Measurements from ENCODE around the gene CTCF. TPM values are rescaled to one million over a fixed set of nuclear protein-coding genes. Genes with fewer than 3 reads are reported as not detected.

The CTCF gene
- total and polyA plus RNA-seq, 2 donors (not counting 3 experiments of a cell fraction or from before 2014, with no cell fraction given) = 20.7 to 40.0 TPM

GRCh38 chr16:67538666-67539101, 23.6 kb upstream of the CTCF start:
- Histone ChIP-seq H3K9me3 (replicated peaks; ENCODE audit: control insufficient read depth, insufficient read depth, low read length) (no peaks in the 10 kb centered on the region), H3K36me3 (ENCODE audit: control insufficient read depth in 2 of 2, extremely low read depth in 1 of 2, insufficient read depth in 2 of 2, low read length in 2 of 2) (peaks cover 12 to 42% of the 10 kb centered on the region in 2 experiments), H4K20me1 (replicated peaks; ENCODE audit: control insufficient read depth, extremely low read depth, insufficient read depth, low read length) (peaks cover 3% of the 10 kb centered on the region), H3K4me3 (replicated peaks in 1 of 3; ENCODE audit: insufficient read depth in 1 of 3, low read depth in 1 of 3, low read length in 3 of 3) (peak overlapping the region; percentile 36 to 89 (median 88)), H3K9me1 (replicated peaks; ENCODE audit: control insufficient read depth, extremely low read depth, insufficient read depth, low read length) (no peaks in the 10 kb centered on the region), H3K27ac (ENCODE audit: insufficient read depth, low read depth, low read length) (peak overlapping the region; percentile 63), H3K79me2 (ENCODE audit: control insufficient read depth, insufficient read depth, low read length) (peaks cover 44% of the 10 kb centered on the region), H3K27me3 (ENCODE audit: control insufficient read depth in 2 of 2, insufficient read depth in 2 of 2, low read length in 2 of 2) (no peaks in the 10 kb centered on the region), H3K4me1 (ENCODE audit: control insufficient read depth, extremely low read depth, insufficient read depth, low read length) (peaks cover 24% of the 10 kb centered on the region), H3K4me2 (ENCODE audit: insufficient read depth, low read length) (peak overlapping the region; percentile 69), H2AFZ (ENCODE audit: low read depth, low read length) (no peak overlapping the region), H3K9ac (replicated peaks; ENCODE audit: extremely low read depth, insufficient read depth, low read length) (peak overlapping the region; percentile 96)
- TF ChIP-seq MYC (IDR thresholded peaks at IDR 0.05; ENCODE audit: low read depth, low read length) = no peak
- TF ChIP-seq POLR2A (IDR thresholded peaks at IDR 0.05; ENCODE audit: low read depth, low read length) = no peak
- TF ChIP-seq, protein P1, sequence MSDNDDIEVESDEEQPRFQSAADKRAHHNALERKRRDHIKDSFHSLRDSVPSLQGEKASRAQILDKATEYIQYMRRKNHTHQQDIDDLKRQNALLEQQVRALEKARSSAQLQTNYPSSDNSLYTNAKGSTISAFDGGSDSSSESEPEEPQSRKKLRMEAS (IDR thresholded peaks at IDR 0.05; ENCODE audit: insufficient read depth, insufficient read length) = no peak
- TF ChIP-seq JUN (IDR thresholded peaks at IDR 0.05; ENCODE audit: borderline replicate concordance, insufficient read depth, insufficient read length, low read depth) = no peak
- TF ChIP-seq FOS (IDR thresholded peaks at IDR 0.05; ENCODE audit: borderline replicate concordance, insufficient read depth, low read length) = no peak
- TF ChIP-seq GATA2 (IDR thresholded peaks at IDR 0.05; ENCODE audit: insufficient read depth, insufficient read length, low read depth, low read length) = no peak
- TF ChIP-seq CTCF (IDR thresholded peaks at IDR 0.05; ENCODE audit: extremely low read depth in 1 of 2, insufficient read depth in 1 of 2, low read depth in 1 of 2, low read length in 2 of 2) = no peak
- TF ChIP-seq EZH2 (IDR thresholded peaks at IDR 0.05; ENCODE audit: borderline replicate concordance, low read depth, low read length, severe bottlenecking) = no peak
- TF ChIP-seq POLR2AphosphoS5 (IDR thresholded peaks at IDR 0.05; ENCODE audit: insufficient read depth, low read depth, low read length) = no peak
- CTCF ChIA-PET = interaction anchor here (1.0 to 14.4 kb wide), 4 partner anchors 9 to 33 kb away, joined by 3 to 246 read pairs (median 12); no protein-coding TSS in a partner anchor
- POLR2A ChIA-PET = interaction anchor here (0.8 kb wide), 1 partner anchor 17 kb away, joined by 3 read pairs; no protein-coding TSS in a partner anchor
- dilution Hi-C loops (cut with MboI; ENCODE audit: extremely low pct_ligation_motif_present, low sequenced_read_pairs) = no loop called here
- FAIRE-seq (no peak), DNase-seq (ENCODE audit: low read depth, low spot score) (peak; percentile 46)
- intact Hi-C loops (cut with micrococcal nuclease) = loop anchor here (2.0 kb wide), 1 partner anchor 122 kb away; the partner anchor contains the start of genes ACD and PARD6A
- no TSS peak for BruUV-seq (replicated peaks)

Measured in endothelial cell of umbilical vein (primary cell).